Heart left ventricle (tissue), 16 donors: ENCODE results near the gene MSANTD1. TPM values are rescaled to one million over a fixed set of nuclear protein-coding genes. Genes with fewer than 3 reads are reported as not detected.

Experiments
- ATAC-seq, 4 donors: fragments of 200-7000 bp; cut with Tn5 transposase; one replicate each; pipeline ENCODE4 v1.9.1; 2020 to 2022; ENCODE audit warnings: moderate library complexity in 4 of 4, mild to moderate bottlenecking in 3 of 4, moderate number of reproducible peaks in 1 of 4
- DNase-seq, 5 donors: peaks; one replicate each; pipeline ENCODE4 v3.0.0-alpha.2; 2020
- H3K27ac ChIP-seq, 12 donors: fragments of 200-600 bp; sonication (generic) in 4 of 12; one replicate each; pipeline versions ENCODE4 v1.5.0 to v1.8.0; 2016 to 2022; ENCODE audit warnings: mild to moderate bottlenecking in 2 of 12
- H3K27me3 ChIP-seq, 9 donors: fragments of 200-600 bp; sonication (generic) in 2 of 9; one replicate each; pipeline versions ENCODE4 v1.5.1 to v1.8.0; 2016 to 2022; ENCODE audit warnings: mild to moderate bottlenecking in 3 of 9
- H3K36me3 ChIP-seq, 9 donors: fragments of 200-600 bp; sonication (generic) in 2 of 9; one replicate each; pipeline versions ENCODE4 v1.5.0 to v1.8.0; 2018 to 2022; ENCODE audit warnings: mild to moderate bottlenecking in 2 of 9
- H3K4me1 ChIP-seq, 12 donors: fragments of 200-600 bp; sonication (generic) in 4 of 12; one replicate each; pipeline versions ENCODE4 v1.5.0 to v1.8.0; 2016 to 2022; ENCODE audit warnings: mild to moderate bottlenecking in 3 of 12
- H3K4me3 ChIP-seq, 12 donors: fragments of 200-600 bp; sonication (generic) in 4 of 12; one replicate each; pipeline versions ENCODE4 v1.5.0 to v1.8.0; 2017 to 2022; ENCODE audit warnings: mild to moderate bottlenecking in 9 of 12, moderate library complexity in 4 of 12
- H3K9me3 ChIP-seq, 12 donors: fragments of 200-600 bp; sonication (generic) in 4 of 12; one replicate each; pipeline versions ENCODE4 v1.5.0 to v1.8.0; 2016 to 2022; ENCODE audit warnings: mild to moderate bottlenecking in 1 of 12
- CTCF ChIP-seq, 12 donors: fragments of 200-600 bp; sonication (generic) in 4 of 12; IDR thresholded peaks; one replicate each; pipeline versions ENCODE4 v1.5.0 to v1.8.0; 2018 to 2022; ENCODE audit warnings: antibody characterized with exemption in 12 of 12, mild to moderate bottlenecking in 5 of 12
- POLR2A ChIP-seq, 2 donors: fragments of 450-650 bp; IDR thresholded peaks; one replicate each; pipeline ENCODE4 v1.6.1; 2017; ENCODE audit warnings: antibody characterized with exemption in 2 of 2, mild to moderate bottlenecking in 2 of 2, moderate library complexity in 2 of 2
- WGBS, 4 donors: extraction: QIAGEN DNeasy Blood & Tissue Kit in 2 of 4; methylation state at CpG; one replicate each; pipeline versions ENCODE4 v1.1.5 to v1.1.7; 2013 to 2018; 5-methylcytosine and 5-hydroxymethylcytosine counted together
- intact Hi-C, 10 donors: fragments of 100-400 bp; cut with DNase I; formaldehyde crosslinking; loops; one replicate each; pipeline versions ENCODE4 v1.11.1 to v1.14.2; 2022
- polyA plus RNA-seq, 2 donors: library from polyadenylated mRNA; stranded (reverse); fragments of 200-250 nt; gene quantifications; one replicate each; pipeline ENCODE4 v1.2.3, GENCODE V29; 2013
- total RNA-seq, 9 donors: library from RNA; depleted of rRNA in 2 of 9; stranded (reverse); fragments of >200 nt in 2 of 9; fragmentation: NEBNext Ultra II Directional in 3 of 9; extraction: Animal tissue kit (Norgen Biotek cat#: 25700) in 3 of 9; gene quantifications; one replicate each; pipeline versions ENCODE4 v1.1.0 to v1.2.4, GENCODE V29; 2016 to 2023
- donor health status: ischemic (EF 13 %, LVEDD 7.1; RV severe dilation, severe dysfunction).
- donor health status: healthy with polysubstance abuse.
- donor health status: DM: no; HTN: yes; CAD: no.
- donor health status: DM: no; HTN: no; CAD: no.
- donor health status: ischemic (EF 25% LVEDD 6.9; RV normal size, moderate dysfunction).
- donor health status: ischemic (EF 25% LVEDD 5.7; RV mildly dilated, moderate dysfunction).
- donor health status: healthy.
- donor health status: DM: yes; HTN: yes; CAD: no.
- donor health status: ischemic (EF 35%, LVEDD 5.7; RV mildly dilated, moderate dysfunction).
- donor health status: nonischemic (EF 11% LVEDD 7.7; RV severe dilation, severe dysfunction).
- donor health status: DM: yes; HTN: yes; CAD: no.
- donor health status: PGD.
- donor health status: ischemic (EF 29% LVEDD 5.4; RV normal size, mild dysfunction).
- donor health status: nonischemic (EF 23%, LVEDD 6.1; RV moderate dilation, normal function).

The MSANTD1 gene
- total and polyA plus RNA-seq, 11 donors, result 0.30 to 0.93 (median 0.34) TPM; not detected in 2

DNA sequence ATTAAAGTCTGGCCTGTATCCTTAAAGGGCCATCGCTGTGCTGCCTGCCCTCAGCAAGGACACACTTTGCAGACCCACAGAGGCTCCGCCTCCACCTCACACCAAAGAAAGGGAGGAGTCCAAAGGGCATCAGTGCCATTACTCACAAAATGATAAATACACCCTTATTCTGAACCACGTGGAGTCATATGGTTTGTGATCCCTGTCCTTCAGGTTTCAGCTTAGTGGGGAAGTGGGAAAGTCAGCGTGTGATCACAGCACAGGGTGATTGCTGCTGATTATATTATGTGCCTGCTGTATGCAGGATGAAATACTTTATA, 35.9 kb upstream of the MSANTD1 start:
- no peaks in the 10 kb centered on the region for H3K4me1 ChIP-seq
- TF ChIP-seq POLR2A (IDR thresholded peaks at IDR 0.05) (no peak), CTCF (IDR thresholded peaks at IDR 0.05) (no peak)
- peaks cover 0 to 99% (median 93%) of the 10 kb centered on the region in 9 donors for H3K36me3 ChIP-seq
- no peak overlapping the region for H3K27ac ChIP-seq
- H3K9me3 ChIP-seq, result no peaks in the 10 kb centered on the region
- H3K27me3 ChIP-seq, result no peaks in the 10 kb centered on the region
- DNase-seq (no peak), ATAC-seq (no peak)
- intact Hi-C loops, result no loop called here
- WGBS, 4 donors, result 94 to 96% (median 95%) methylated on average over 4 of the region's 4 CpGs
- no peak overlapping the region for H3K4me3 ChIP-seq

DNA sequence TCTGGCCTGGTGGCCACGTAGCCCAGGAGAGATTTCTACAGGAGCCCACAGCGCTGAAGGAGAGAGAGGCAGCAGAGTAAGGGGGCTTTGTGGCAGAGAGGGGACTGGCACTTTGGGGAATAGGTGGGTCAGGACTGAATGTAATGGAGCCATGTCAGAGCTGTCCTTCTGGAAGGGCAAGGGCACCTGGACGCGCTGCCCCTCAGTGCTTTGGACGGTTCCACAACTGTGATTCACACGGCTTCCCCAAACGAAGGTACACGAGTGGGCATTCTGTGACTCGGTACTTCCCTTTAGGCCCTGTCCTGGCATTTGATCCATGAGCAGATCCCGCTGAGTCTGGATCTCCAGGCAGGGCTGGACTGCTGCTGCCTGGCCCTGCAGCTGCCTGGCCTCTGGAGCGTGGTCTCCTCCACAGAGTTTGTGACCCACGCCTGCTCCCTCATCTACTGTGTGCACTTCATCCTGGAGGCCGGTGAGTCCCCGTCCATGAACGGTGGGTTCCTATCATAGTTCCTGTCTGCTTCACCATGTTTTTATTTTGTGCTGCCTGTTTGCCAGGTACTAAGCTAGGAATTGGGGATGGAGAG, 35.2 kb upstream of the MSANTD1 start:
- H3K27ac ChIP-seq, result no peak overlapping the region

GRCh38 chr4:3215256-3215655, 33.7 kb upstream of the MSANTD1 start:
- DNase-seq (no peak), ATAC-seq (no peak)
- Histone ChIP-seq H3K4me3 (no peak overlapping the region), H3K27me3 (no peaks in the 10 kb centered on the region), H3K4me1 (peaks cover 0 to 9% (median 0%) of the 10 kb centered on the region in 12 donors), H3K9me3 (no peaks in the 10 kb centered on the region), H3K27ac (no peak overlapping the region), H3K36me3 (peaks cover 0 to 98% (median 93%) of the 10 kb centered on the region in 9 donors)
- intact Hi-C loops, result no loop called here
- TF ChIP-seq CTCF (IDR thresholded peaks at IDR 0.05), result no peak
- TF ChIP-seq POLR2A (IDR thresholded peaks at IDR 0.05), result no peak
- 92 to 95% (median 93%) methylated on average over 12 of the region's 12 CpGs for WGBS, 4 donors

More for the DNA sequence above, 35.2 kb upstream of the MSANTD1 start:
- intact Hi-C loops, result no loop called here
- 91 to 95% (median 94%) methylated on average over 15 of the region's 15 CpGs for WGBS, 4 donors
- no peak for ATAC-seq
- Histone ChIP-seq H3K36me3 (peaks cover 0 to 99% (median 93%) of the 10 kb centered on the region in 9 donors), H3K27me3 (no peaks in the 10 kb centered on the region), H3K4me3 (no peak overlapping the region), H3K4me1 (no peaks in the 10 kb centered on the region), H3K9me3 (no peaks in the 10 kb centered on the region)
- TF ChIP-seq CTCF (IDR thresholded peaks at IDR 0.05), result no peak
- TF ChIP-seq POLR2A (IDR thresholded peaks at IDR 0.05), result no peak
- DNase-seq, result no peak

DNA sequence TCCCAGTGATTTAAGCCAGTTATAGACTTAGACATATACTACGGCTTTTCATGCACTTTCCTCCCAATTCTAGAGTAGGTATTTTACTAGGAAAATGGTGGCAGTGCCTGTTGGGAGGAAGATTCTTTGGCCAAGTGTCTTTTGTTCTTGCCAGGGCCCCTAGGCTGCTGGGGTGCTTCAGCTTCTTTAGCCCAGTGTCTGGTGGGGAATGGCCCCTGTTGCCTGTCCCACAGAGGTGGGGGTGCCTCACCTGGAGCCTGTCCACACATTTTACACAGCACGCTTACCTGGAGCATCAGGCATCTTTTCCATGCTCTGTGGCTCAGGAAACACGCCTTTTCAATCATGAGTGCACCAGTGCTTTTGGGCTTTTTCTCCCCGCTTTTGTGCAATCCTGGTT, 33.2 kb upstream of the MSANTD1 start:
- no peaks in the 10 kb centered on the region for H3K9me3 ChIP-seq
- no peak for TF ChIP-seq POLR2A (IDR thresholded peaks at IDR 0.05)
- TF ChIP-seq CTCF (IDR thresholded peaks at IDR 0.05), result no peak
- H3K27me3 ChIP-seq, result no peaks in the 10 kb centered on the region
- no peak overlapping the region for H3K27ac ChIP-seq
- DNase-seq (no peak), ATAC-seq (no peak)
- H3K4me1 ChIP-seq, result peaks cover 0 to 12% (median 0%) of the 10 kb centered on the region in 12 donors
- H3K4me3 ChIP-seq, result no peak overlapping the region
- H3K36me3 ChIP-seq, result peaks cover 0 to 99% (median 94%) of the 10 kb centered on the region in 9 donors
- 94 to 99% (median 96%) methylated on average over 4 of the region's 4 CpGs for WGBS, 4 donors
- intact Hi-C loops, result no loop called here
